Adipocyte (in vitro differentiated cells): ENCODE data around the gene PTN.

ENCODE experiments used
- DNase-seq: peaks from one replicate; pipeline ENCODE4 v3.0.0-alpha.2; 2015; ENCODE audit warnings: low read depth
- H3K27me3 ChIP-seq: replicated peaks from 2 replicates; pipeline ENCODE4 v1.7.0; 2013; ENCODE audit warnings: mild to moderate bottlenecking, low read length, moderate library complexity; ENCODE audit not compliant: control insufficient read depth, insufficient read depth
- H3K36me3 ChIP-seq: 2 replicates; pipeline ENCODE4 v1.7.0; 2013; ENCODE audit warnings: low read length, mild to moderate bottlenecking, moderate library complexity; ENCODE audit not compliant: control insufficient read depth, insufficient read depth, severe bottlenecking
- H3K4me1 ChIP-seq: 2 replicates; pipeline ENCODE4 v1.7.0; 2013; ENCODE audit warnings: mild to moderate bottlenecking, low read length, moderate library complexity; ENCODE audit not compliant: control insufficient read depth, insufficient read depth
- H3K4me3 ChIP-seq: 2 replicates; pipeline ENCODE4 v1.7.0; 2013; ENCODE audit warnings: mild to moderate bottlenecking, low read length, moderate library complexity
- H3K9ac ChIP-seq: 2 replicates; pipeline ENCODE4 v1.7.0; 2013; ENCODE audit warnings: mild to moderate bottlenecking, low read length, moderate library complexity
- H3K9me3 ChIP-seq: 2 replicates; pipeline ENCODE4 v1.7.0; 2013; ENCODE audit warnings: mild to moderate bottlenecking, low read length, moderate library complexity; ENCODE audit not compliant: control insufficient read depth

PTN gene

GRCh38 chr7:137343281-137343841, at the start of gene PTN:
TSS of gene PTN (minus strand) at chr7:137343733. CDS start at chr7:137254973, 88,760 bp downstream.
- H3K36me3 ChIP-seq = no peaks in the 10 kb centered on the region
- peaks cover 10% of the 10 kb centered on the region for H3K4me1 ChIP-seq
- peaks cover 11% of the 10 kb centered on the region for H3K27me3 ChIP-seq
- peak within 1 kb of the TSS; percentile 75 for H3K4me3 ChIP-seq
- no peaks in the 10 kb centered on the region for H3K9me3 ChIP-seq
- peak; percentile 72 for DNase-seq
- no peak within 1 kb of the TSS for H3K9ac ChIP-seq

GRCh38 chr7:137390076-137390475, 46.5 kb upstream of the PTN start:
- DNase-seq = no peak
- Histone ChIP-seq H3K9me3 (no peaks in the 10 kb centered on the region), H3K4me1 (no peaks in the 10 kb centered on the region), H3K9ac (no peak overlapping the region), H3K36me3 (peaks cover under 1% of the 10 kb centered on the region), H3K27me3 (no peaks in the 10 kb centered on the region), H3K4me3 (no peak overlapping the region)

- Histone ChIP-seq H3K4me3 (no peak overlapping the region), H3K36me3 (no peaks in the 10 kb centered on the region), H3K27me3 (no peaks in the 10 kb centered on the region), H3K4me1 (no peaks in the 10 kb centered on the region), H3K9ac (no peak overlapping the region), H3K9me3 (no peaks in the 10 kb centered on the region)
- no peak for DNase-seq
These were observed 45.4 kb upstream of the PTN start for GRCh38 chr7:137388916-137389315.

GRCh38 chr7:137386966-137387365, 43.4 kb upstream of the PTN start:
- Histone ChIP-seq H3K4me3 (no peak overlapping the region), H3K9ac (no peak overlapping the region), H3K36me3 (no peaks in the 10 kb centered on the region), H3K27me3 (no peaks in the 10 kb centered on the region), H3K4me1 (no peaks in the 10 kb centered on the region), H3K9me3 (no peaks in the 10 kb centered on the region)
- no peak for DNase-seq

GRCh38 chr7:137381045-137381444, 37.5 kb upstream of the PTN start:
- Histone ChIP-seq H3K4me3 (no peak overlapping the region), H3K9ac (no peak overlapping the region), H3K4me1 (no peaks in the 10 kb centered on the region), H3K27me3 (no peaks in the 10 kb centered on the region), H3K9me3 (peaks cover 9% of the 10 kb centered on the region), H3K36me3 (no peaks in the 10 kb centered on the region)
- no peak for DNase-seq

- no peak for DNase-seq
- no peak overlapping the region for H3K9ac ChIP-seq
- H3K9me3 ChIP-seq = peaks cover 9% of the 10 kb centered on the region
- no peaks in the 10 kb centered on the region for H3K4me1 ChIP-seq
- no peak overlapping the region for H3K4me3 ChIP-seq
- no peaks in the 10 kb centered on the region for H3K27me3 ChIP-seq
- no peaks in the 10 kb centered on the region for H3K36me3 ChIP-seq
These were observed 30.0 kb upstream of the PTN start for GRCh38 chr7:137373507-137373906.

GRCh38 chr7:137371616-137372015, 28.1 kb upstream of the PTN start:
- H3K36me3 ChIP-seq = no peaks in the 10 kb centered on the region
- no peak overlapping the region for H3K4me3 ChIP-seq
- no peaks in the 10 kb centered on the region for H3K9me3 ChIP-seq
- no peak for DNase-seq
- no peaks in the 10 kb centered on the region for H3K4me1 ChIP-seq
- H3K27me3 ChIP-seq = no peaks in the 10 kb centered on the region
- H3K9ac ChIP-seq = no peak overlapping the region

- Histone ChIP-seq H3K9me3 (peaks cover under 1% of the 10 kb centered on the region), H3K36me3 (no peaks in the 10 kb centered on the region), H3K27me3 (no peaks in the 10 kb centered on the region), H3K4me1 (no peaks in the 10 kb centered on the region), H3K4me3 (no peak overlapping the region), H3K9ac (no peak overlapping the region)
- DNase-seq = no peak
These were observed 23.5 kb upstream of the PTN start for GRCh38 chr7:137366995-137367394.

- H3K9ac ChIP-seq = no peak overlapping the region
- DNase-seq = no peak
- no peaks in the 10 kb centered on the region for H3K4me1 ChIP-seq
- no peak overlapping the region for H3K4me3 ChIP-seq
- no peaks in the 10 kb centered on the region for H3K36me3 ChIP-seq
- H3K9me3 ChIP-seq = peaks cover 29% of the 10 kb centered on the region
- no peaks in the 10 kb centered on the region for H3K27me3 ChIP-seq
These were observed 20.1 kb upstream of the PTN start for GRCh38 chr7:137363683-137364082.

- no peaks in the 10 kb centered on the region for H3K36me3 ChIP-seq
- peaks cover 34% of the 10 kb centered on the region for H3K9me3 ChIP-seq
- DNase-seq = no peak
- no peaks in the 10 kb centered on the region for H3K27me3 ChIP-seq
- H3K4me1 ChIP-seq = no peaks in the 10 kb centered on the region
- no peak overlapping the region for H3K9ac ChIP-seq
- peak overlapping the region; percentile 17 for H3K4me3 ChIP-seq
These were observed 16.6 kb upstream of the PTN start for GRCh38 chr7:137360087-137360679.

GRCh38 chr7:137354961-137355360, 11.4 kb upstream of the PTN start:
- Histone ChIP-seq H3K9me3 (peaks cover 17% of the 10 kb centered on the region), H3K9ac (no peak overlapping the region), H3K27me3 (no peaks in the 10 kb centered on the region), H3K4me3 (no peak overlapping the region), H3K36me3 (no peaks in the 10 kb centered on the region), H3K4me1 (peaks cover 4% of the 10 kb centered on the region)
- no peak for DNase-seq

- no peaks in the 10 kb centered on the region for H3K36me3 ChIP-seq
- peaks cover 12% of the 10 kb centered on the region for H3K9me3 ChIP-seq
- no peak for DNase-seq
- H3K4me1 ChIP-seq = peaks cover 4% of the 10 kb centered on the region
- no peak overlapping the region for H3K9ac ChIP-seq
- H3K4me3 ChIP-seq = no peak overlapping the region
- H3K27me3 ChIP-seq = no peaks in the 10 kb centered on the region
These were observed 10.9 kb upstream of the PTN start for GRCh38 chr7:137354396-137354795.
